SK-N-SH (cell line): ENCODE results near the gene SMAD4.

Experiments used
- CTCF ChIP-seq: fragments of 200-600 bp; sonication (generic); IDR thresholded peaks from 2 replicates; pipeline ENCODE4 v1.6.1; 2017; ENCODE audit warnings: antibody characterized with exemption, mild to moderate bottlenecking, moderate library complexity
- EP300 ChIP-seq, 2 experiments: IDR thresholded peaks; 2 replicates each; pipeline versions ENCODE4 v1.4.0 to v1.6.1; 2012; ENCODE audit warnings: borderline replicate concordance in 1 of 2, low read depth in 1 of 2, low read length in 1 of 2
- JUND ChIP-seq: IDR thresholded peaks from 2 replicates; pipeline ENCODE4 v1.4.0; 2012
- MAX ChIP-seq: IDR thresholded peaks from 2 replicates; pipeline ENCODE4 v1.4.0; 2012; ENCODE audit warnings: low read depth
- NFIC ChIP-seq: IDR thresholded peaks from 2 replicates; pipeline ENCODE4 v1.4.0; 2012; ENCODE audit warnings: borderline replicate concordance
- POLR2AphosphoS5 ChIP-seq: IDR thresholded peaks from 2 replicates; pipeline ENCODE4 v1.6.1; 2012; ENCODE audit warnings: low read depth, low read length
- RAD21 ChIP-seq: IDR thresholded peaks from 2 replicates; pipeline ENCODE4 v1.6.1; 2012; ENCODE audit warnings: mild to moderate bottlenecking, low read length
- REST ChIP-seq: IDR thresholded peaks from 2 replicates; pipeline ENCODE4 v1.6.1; 2012; ENCODE audit warnings: mild to moderate bottlenecking, low read depth, low read length, moderate library complexity
- RFX5 ChIP-seq: IDR thresholded peaks from 2 replicates; pipeline ENCODE4 v1.6.1; 2012; ENCODE audit warnings: mild to moderate bottlenecking, improper control_type of control experiment, low read length
- SIN3A ChIP-seq: IDR thresholded peaks from 2 replicates; pipeline ENCODE4 v1.6.1; 2012; ENCODE audit warnings: low read depth, mild to moderate bottlenecking, low read length, moderate library complexity, borderline replicate concordance
- TAF1 ChIP-seq: IDR thresholded peaks from 2 replicates; pipeline ENCODE4 v1.6.1; 2012; ENCODE audit warnings: low read depth, mild to moderate bottlenecking, low read length, moderate library complexity, borderline replicate concordance
- USF1 ChIP-seq: IDR thresholded peaks from 2 replicates; pipeline ENCODE4 v1.4.0; 2012; ENCODE audit warnings: low read depth, borderline replicate concordance
- USF2 ChIP-seq: fragments of 150-350 bp; IDR thresholded peaks from 2 replicates; pipeline ENCODE4 v1.6.1; 2017; ENCODE audit warnings: antibody characterized with exemption, low read length, low read depth, borderline replicate concordance
- YY1 ChIP-seq: IDR thresholded peaks from 2 replicates; pipeline ENCODE4 v1.4.0; 2012; ENCODE audit warnings: low read depth, mild to moderate bottlenecking

- TF ChIP-seq CTCF: no peak
- no peak for TF ChIP-seq RFX5
- TF ChIP-seq REST: no peak
- TF ChIP-seq MAX: no peak
- TF ChIP-seq JUND: no peak
- TF ChIP-seq EP300 (IDR thresholded peaks at IDR 0.05; ENCODE audit: borderline replicate concordance in 1 of 2, low read depth in 1 of 2, low read length in 1 of 2): no peak
- no peak for TF ChIP-seq TAF1
- no peak for TF ChIP-seq POLR2AphosphoS5
- TF ChIP-seq SIN3A: no peak
- TF ChIP-seq RAD21: no peak
- no peak for TF ChIP-seq USF2
- no peak for TF ChIP-seq USF1
- no peak for TF ChIP-seq YY1
- TF ChIP-seq NFIC: no peak
Measured at GRCh38 chr18:51054764-51055163, 24.8 kb downstream of the SMAD4 start.
